Colonic mucosa (tissue), 4 donors: ENCODE data around the gene TNFRSF11A. TPM values are rescaled to one million over a fixed set of nuclear protein-coding genes. Genes with fewer than 3 reads are reported as not detected.
A peak's percentile ranks its signal among the peaks of the same experiment; 100 is the strongest.

Experiments
- DNase-seq: peaks from one replicate; pipeline ENCODE4 v3.0.0-alpha.2; 2020
- H3K27ac ChIP-seq: fragments of 200-600 bp; one replicate; pipeline ENCODE4 v1.8.0; 2021
- H3K27me3 ChIP-seq: fragments of 200-600 bp; one replicate; pipeline ENCODE4 v1.8.0; 2021
- H3K36me3 ChIP-seq: fragments of 200-600 bp; one replicate; pipeline ENCODE4 v1.8.0; 2021
- H3K4me1 ChIP-seq: fragments of 200-600 bp; one replicate; pipeline ENCODE4 v1.8.0; 2021; ENCODE audit warnings: mild to moderate bottlenecking
- H3K4me3 ChIP-seq: fragments of 200-600 bp; one replicate; pipeline ENCODE4 v1.8.0; 2021
- H3K9ac ChIP-seq, 2 donors: one replicate each; pipeline ENCODE4 v1.7.0; 2013; ENCODE audit warnings: control low read depth in 2 of 2, low read depth in 2 of 2, low read length in 2 of 2
- H3K9me3 ChIP-seq: fragments of 200-600 bp; one replicate; pipeline ENCODE4 v1.8.0; 2021
- intact Hi-C: fragments of 100-400 bp; cut with DNase I; formaldehyde crosslinking; loops from one replicate; pipeline ENCODE4 v1.14.1; 2022
- total RNA-seq, 2 donors: library from RNA; stranded (reverse); fragmentation: NEBNext Ultra II Directional in 1 of 2; extraction: Animal tissue kit (Norgen Biotek cat#: 25700) in 1 of 2; gene quantifications; one replicate each; pipeline ENCODE4 v1.2.1, GENCODE V29; 2021
- TF ChIP-seq, protein P1 (sequence below): fragments of 200-600 bp; IDR thresholded peaks from one replicate; pipeline ENCODE4 v1.8.0; 2022; ENCODE audit warnings: antibody characterized with exemption, mild to moderate bottlenecking
- donor health status: healthy.
- donor health status: DM: no; HTN: no; CAD: no.
- donor health status: DM: no; HTN: no; CAD: no.

TNFRSF11A gene
- total RNA-seq, 2 donors from 2014 or later, result 80.6 to 86.6 TPM

DNA sequence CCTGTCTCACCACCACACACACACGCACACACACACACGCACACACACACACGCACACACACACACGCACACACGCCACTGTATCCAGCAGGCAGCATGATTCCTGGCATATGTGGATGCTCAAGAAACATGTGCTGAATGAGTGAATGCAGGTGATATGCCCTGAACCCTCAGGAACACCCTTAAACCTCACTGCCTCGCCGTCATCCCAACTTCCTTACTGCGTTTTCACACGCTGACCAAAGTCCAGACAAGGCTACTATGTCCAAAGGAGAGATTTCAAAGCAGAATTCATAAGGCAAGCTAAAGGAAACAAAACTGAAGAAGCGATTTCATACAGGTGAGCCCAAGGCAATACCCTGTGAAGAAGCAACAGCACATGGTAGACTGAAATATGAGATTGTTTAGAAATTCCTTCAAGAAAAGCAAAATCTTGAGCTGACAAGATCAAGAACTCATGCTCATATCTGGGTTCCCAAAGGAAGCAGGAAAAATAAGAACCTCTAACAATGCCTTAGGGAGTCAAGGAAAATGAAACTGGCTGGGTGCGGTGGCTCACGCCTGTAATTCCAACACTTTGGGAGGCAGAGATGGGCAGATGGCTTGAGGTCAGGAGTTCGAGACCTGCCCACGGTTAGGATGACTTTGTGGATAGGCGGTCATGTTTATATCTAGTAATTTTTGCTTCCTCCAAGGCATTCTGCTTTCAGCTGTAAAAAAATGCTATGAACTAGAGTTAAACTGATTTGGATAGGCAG, 69.1 kb downstream of the TNFRSF11A start:
- peak; percentile 76 for DNase-seq
- intact Hi-C loops, result no loop called here
- no peaks in the 10 kb centered on the region for H3K9me3 ChIP-seq
- peaks cover 11% of the 10 kb centered on the region for H3K4me1 ChIP-seq
- H3K27ac ChIP-seq, result peak overlapping the region; percentile 59
- no peak overlapping the region for H3K9ac ChIP-seq
- no peak overlapping the region for H3K4me3 ChIP-seq
- H3K36me3 ChIP-seq, result no peaks in the 10 kb centered on the region
- H3K27me3 ChIP-seq, result no peaks in the 10 kb centered on the region
- TF ChIP-seq, protein P1, sequence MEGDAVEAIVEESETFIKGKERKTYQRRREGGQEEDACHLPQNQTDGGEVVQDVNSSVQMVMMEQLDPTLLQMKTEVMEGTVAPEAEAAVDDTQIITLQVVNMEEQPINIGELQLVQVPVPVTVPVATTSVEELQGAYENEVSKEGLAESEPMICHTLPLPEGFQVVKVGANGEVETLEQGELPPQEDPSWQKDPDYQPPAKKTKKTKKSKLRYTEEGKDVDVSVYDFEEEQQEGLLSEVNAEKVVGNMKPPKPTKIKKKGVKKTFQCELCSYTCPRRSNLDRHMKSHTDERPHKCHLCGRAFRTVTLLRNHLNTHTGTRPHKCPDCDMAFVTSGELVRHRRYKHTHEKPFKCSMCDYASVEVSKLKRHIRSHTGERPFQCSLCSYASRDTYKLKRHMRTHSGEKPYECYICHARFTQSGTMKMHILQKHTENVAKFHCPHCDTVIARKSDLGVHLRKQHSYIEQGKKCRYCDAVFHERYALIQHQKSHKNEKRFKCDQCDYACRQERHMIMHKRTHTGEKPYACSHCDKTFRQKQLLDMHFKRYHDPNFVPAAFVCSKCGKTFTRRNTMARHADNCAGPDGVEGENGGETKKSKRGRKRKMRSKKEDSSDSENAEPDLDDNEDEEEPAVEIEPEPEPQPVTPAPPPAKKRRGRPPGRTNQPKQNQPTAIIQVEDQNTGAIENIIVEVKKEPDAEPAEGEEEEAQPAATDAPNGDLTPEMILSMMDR, result no peak

DNA sequence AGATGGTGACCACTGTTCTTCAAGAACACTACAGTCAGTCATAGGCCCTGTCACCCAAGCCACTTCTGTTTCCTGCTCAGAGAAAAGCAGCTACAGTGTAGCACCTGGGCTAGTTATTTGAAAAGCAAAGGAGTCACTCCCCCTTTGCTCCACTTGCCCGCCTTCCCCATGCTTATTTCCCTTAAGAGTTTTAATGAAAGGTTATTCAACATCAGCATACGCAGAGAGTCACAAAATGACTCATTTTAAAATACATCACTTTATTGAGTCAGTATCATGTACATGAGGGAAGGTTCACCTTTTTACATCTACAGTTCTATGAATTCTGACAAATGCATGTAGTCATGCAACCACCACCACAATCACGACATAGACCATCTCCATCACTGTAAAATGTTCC, 71.3 kb downstream of the TNFRSF11A start:
- H3K27ac ChIP-seq, result no peak overlapping the region
- H3K9ac ChIP-seq, result no peak overlapping the region
- DNase-seq, result no peak
- no peaks in the 10 kb centered on the region for H3K4me1 ChIP-seq
- no peaks in the 10 kb centered on the region for H3K36me3 ChIP-seq
- H3K27me3 ChIP-seq, result no peaks in the 10 kb centered on the region
- intact Hi-C loops, result no loop called here
- H3K4me3 ChIP-seq, result no peak overlapping the region
- TF ChIP-seq, protein P1, result no peak
- H3K9me3 ChIP-seq, result no peaks in the 10 kb centered on the region

DNA sequence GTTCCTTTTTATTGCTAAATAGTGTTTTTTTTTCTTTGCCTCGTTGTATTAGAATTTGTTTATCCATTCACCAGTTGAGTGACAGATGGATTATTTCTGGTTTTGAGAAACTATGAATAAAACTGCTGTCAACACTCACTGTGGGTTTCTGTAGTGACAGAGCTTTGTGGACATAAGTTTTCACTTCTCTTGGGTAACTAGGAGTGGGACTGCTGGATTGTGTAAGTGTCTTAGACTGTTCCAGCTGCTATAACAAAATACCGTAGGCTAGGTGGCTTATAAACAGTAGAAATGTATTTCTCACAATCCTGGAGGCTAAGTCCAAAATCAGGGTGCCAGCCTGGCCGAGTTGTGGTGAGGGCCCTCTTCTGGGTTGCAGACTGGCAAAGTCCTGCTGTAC, 71.9 kb downstream of the TNFRSF11A start:
- no peaks in the 10 kb centered on the region for H3K27me3 ChIP-seq
- intact Hi-C loops, result no loop called here
- H3K4me1 ChIP-seq, result no peaks in the 10 kb centered on the region
- TF ChIP-seq, protein P1, result no peak
- DNase-seq, result no peak
- no peak overlapping the region for H3K9ac ChIP-seq
- H3K27ac ChIP-seq, result no peak overlapping the region
- no peak overlapping the region for H3K4me3 ChIP-seq
- no peaks in the 10 kb centered on the region for H3K36me3 ChIP-seq
- no peaks in the 10 kb centered on the region for H3K9me3 ChIP-seq

DNA sequence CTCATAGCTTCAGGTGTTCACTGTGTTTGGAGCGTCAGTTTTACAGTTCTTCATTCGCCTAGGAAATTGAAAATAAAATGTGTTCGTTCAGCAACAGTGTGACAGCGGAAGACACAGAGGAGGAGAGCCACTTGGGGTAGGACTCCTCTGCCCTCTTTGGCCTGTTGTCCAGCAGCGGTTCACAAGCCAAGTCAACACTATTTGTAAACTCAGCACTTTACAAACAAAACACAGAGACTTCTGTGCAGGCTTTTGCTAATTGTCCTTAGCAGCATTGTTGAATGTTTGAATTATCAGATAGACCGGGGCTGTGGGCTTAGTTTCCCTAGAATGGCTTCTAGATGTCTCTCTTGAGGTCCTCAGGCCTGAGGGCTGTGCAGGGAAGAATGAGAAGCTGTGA, 73.2 kb downstream of the TNFRSF11A start:
- intact Hi-C loops, result no loop called here
- Histone ChIP-seq H3K9ac (no peak overlapping the region), H3K27ac (no peak overlapping the region), H3K4me1 (no peaks in the 10 kb centered on the region), H3K9me3 (no peaks in the 10 kb centered on the region), H3K36me3 (no peaks in the 10 kb centered on the region), H3K4me3 (no peak overlapping the region), H3K27me3 (no peaks in the 10 kb centered on the region)
- TF ChIP-seq, protein P1, result no peak
- DNase-seq, result no peak

DNA sequence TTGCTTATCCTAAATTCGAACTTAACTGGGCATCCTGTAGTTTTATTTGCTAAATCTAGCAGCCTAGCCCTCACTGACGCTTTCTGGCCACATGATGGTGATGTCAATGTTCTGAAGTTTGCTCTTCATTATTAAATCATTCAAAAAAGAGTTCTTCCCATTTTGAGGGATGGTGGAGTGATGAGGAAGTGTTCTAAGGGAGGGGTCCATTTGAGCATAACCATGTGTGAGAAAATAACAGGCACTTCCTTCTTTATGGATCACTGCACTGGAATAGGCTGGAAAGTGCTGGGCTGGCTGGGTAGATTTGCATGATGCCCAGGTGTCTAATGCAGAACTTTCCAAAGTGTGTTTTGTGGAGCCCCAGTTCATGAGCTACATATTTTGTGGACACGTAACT, 74.2 kb downstream of the TNFRSF11A start:
- intact Hi-C loops, result no loop called here
- peak; percentile 71 for DNase-seq

More for the DNA sequence above, 74.2 kb downstream of the TNFRSF11A start:
- H3K9me3 ChIP-seq, result no peaks in the 10 kb centered on the region
- TF ChIP-seq, protein P1, result no peak
- no peaks in the 10 kb centered on the region for H3K27me3 ChIP-seq
- H3K9ac ChIP-seq, result no peak overlapping the region
- H3K36me3 ChIP-seq, result no peaks in the 10 kb centered on the region
- no peak overlapping the region for H3K4me3 ChIP-seq
- H3K4me1 ChIP-seq, result no peaks in the 10 kb centered on the region
- H3K27ac ChIP-seq, result peak overlapping the region; percentile 15
